Stimulated activated CD8-positive, alpha-beta memory T cell treated with anti-CD3 and anti-CD28 coated beads, Interleukin-15, amount 100 ng/mL, for 24 hours (primary cell): ENCODE data around the gene HCFC1.

Experiments used
- DNase-seq: peaks from one replicate; pipeline ENCODE4 v3.0.0-alpha.2; 2020; ENCODE audit warnings: low read depth

The HCFC1 gene

DNA sequence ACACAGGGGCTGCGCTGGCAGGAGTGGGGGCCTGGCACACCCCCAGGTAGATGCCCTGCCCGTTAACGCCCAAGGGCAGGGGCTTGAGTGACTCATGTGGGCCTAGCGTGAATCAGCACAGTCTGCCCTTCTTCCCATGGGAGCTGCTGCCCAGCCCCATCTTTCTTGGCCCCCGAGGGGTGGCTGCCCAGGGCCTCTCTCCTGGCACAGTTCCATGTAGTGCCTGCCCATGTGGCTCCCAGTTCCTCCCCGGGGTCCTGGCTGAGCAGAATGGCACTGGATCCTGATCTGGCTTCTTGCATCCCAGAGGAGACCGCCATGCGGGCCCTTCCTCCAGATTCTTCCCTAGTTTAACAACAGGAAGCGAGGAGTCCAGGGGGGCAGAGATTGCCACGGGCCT is 69.2 kb downstream of the HCFC1 start:
- no peak for DNase-seq

DNA sequence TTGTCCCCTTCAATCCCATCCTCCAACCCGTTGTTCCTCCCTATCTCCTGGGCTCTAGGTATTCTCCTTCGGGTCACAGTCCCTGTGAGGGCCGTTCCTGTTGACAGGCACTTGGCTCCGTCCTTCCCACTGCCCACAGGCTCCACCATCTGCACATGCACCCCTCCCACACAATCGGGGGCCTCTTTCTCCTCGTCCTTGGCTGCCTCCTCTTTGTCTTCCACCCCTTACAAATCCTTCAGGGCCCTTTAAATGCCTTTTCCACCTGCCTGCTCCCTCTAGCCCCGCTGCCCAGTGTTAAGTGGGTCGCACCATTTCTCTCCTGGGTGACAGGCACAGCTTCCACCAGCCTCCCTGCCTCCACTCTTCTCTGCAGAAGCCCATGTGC is 69.9 kb downstream of the HCFC1 start:
- no peak for DNase-seq

DNA sequence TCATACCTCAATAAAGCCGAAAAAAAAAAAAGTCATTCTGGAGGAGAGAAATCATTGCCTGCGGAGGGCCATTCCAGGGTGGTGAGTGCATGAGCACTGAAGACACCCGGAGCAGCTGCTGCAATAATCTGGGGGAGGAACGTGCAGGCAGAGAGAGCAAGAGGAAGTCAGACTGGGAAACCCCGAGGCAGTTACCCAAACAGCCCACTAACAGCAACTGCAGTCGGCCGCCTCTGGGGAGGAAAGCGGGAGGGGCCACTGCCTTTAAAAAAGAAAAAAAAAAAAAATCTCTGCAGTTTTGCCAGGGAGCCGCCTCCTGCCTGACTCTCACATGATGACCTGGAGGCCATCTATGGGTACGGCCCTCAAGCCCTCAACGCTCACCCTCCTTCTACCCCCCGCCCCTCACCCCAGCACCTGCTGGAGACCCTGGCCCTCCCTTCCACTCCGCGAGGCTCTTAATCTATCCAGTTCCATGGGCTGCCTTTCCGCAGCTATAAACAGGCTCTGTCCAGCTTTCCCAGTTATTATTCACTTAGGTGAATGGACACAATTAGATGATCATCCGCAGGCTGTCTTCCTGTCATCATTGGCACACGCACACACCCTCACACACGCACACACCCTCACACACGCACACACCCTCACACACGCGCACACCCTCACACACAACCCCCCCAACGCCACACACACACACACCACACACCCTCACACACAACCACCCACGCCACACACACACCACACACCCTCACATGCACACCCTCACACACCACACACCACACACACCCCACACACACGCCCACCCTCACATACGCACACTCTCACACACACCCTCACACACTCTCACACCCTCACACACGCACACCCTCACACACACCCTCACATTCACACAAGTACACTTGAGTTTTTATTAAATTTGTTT is 70.5 kb downstream of the HCFC1 start:
- DNase-seq: no peak

GRCh38 chrX:153897899-153898298 is 73.7 kb downstream of the HCFC1 start:
- DNase-seq: no peak
